IMR-90 (cell line): ENCODE results near the gene RESF1. TPM values are rescaled to one million over a fixed set of nuclear protein-coding genes. Genes with fewer than 3 reads are reported as not detected.

ENCODE experiments used
- ATAC-seq: fragments of 200-7000 bp; cut with Tn5 transposase; 2 replicates; pipeline ENCODE4 v1.9.1; 2020; ENCODE audit warnings: low read depth, mild to moderate bottlenecking, moderate library complexity
- BruUV-seq: library from RNA; stranded (reverse); fragments of 400-500 nt; replicated peaks from 2 replicates; lab custom pipeline; 2021; lab: Mats Ljungman, UMichigan
- CTCF ChIA-PET: fragments of 300-600 bp; formaldehyde crosslinking; extraction: SDS; loops from one replicate; lab custom pipeline; 2021; ENCODE audit warnings: antibody characterized with exemption; lab: Yijun Ruan, JAX
- POLR2A ChIA-PET: fragments of 300-600 bp; sonication (Branson Sonifier 250); formaldehyde crosslinking; loops from one replicate; lab custom pipeline; 2022; ENCODE audit warnings: antibody characterized with exemption; ENCODE audit not compliant: unreplicated experiment; lab: Charles Lee
- DNase-seq: peaks from one replicate; pipeline ENCODE4 v3.0.0; 2013
- H2AFZ ChIP-seq: replicated peaks from 2 replicates; pipeline ENCODE3; 2013; ENCODE audit warnings: low read length, mild to moderate bottlenecking; ENCODE audit not compliant: poor library complexity
- H2AK5ac ChIP-seq: 2 replicates; pipeline ENCODE4 v1.6.1; 2013; ENCODE audit warnings: low read depth, low read length, inconsistent platforms
- H2AK9ac ChIP-seq: replicated peaks from 2 replicates; pipeline ENCODE3; 2013; ENCODE audit warnings: mild to moderate bottlenecking, low read depth, low read length, moderate library complexity; ENCODE audit not compliant: poor library complexity
- H2BK120ac ChIP-seq: 2 replicates; pipeline ENCODE4 v1.6.1; 2013; ENCODE audit warnings: low read depth, low read length, inconsistent platforms
- H2BK15ac ChIP-seq: 3 replicates; pipeline ENCODE4 v1.6.1; 2013; ENCODE audit warnings: low read depth, low read length, inconsistent platforms
- H2BK20ac ChIP-seq: 2 replicates; pipeline ENCODE4 v1.6.1; 2013; ENCODE audit warnings: low read depth, mild to moderate bottlenecking, inconsistent platforms, low read length, moderate library complexity
- H2BK5ac ChIP-seq: 2 replicates; pipeline ENCODE4 v1.6.1; 2013; ENCODE audit warnings: mild to moderate bottlenecking, low read depth, low read length, inconsistent platforms; ENCODE audit not compliant: poor library complexity, severe bottlenecking
- H3K14ac ChIP-seq: replicated peaks from 2 replicates; pipeline ENCODE4 v1.6.1; 2013; ENCODE audit warnings: low read depth, low read length, inconsistent platforms
- H3K18ac ChIP-seq: 2 replicates; pipeline ENCODE4 v1.6.1; 2013; ENCODE audit warnings: low read depth, low read length, control low read depth
- H3K23ac ChIP-seq: 2 replicates; pipeline ENCODE4 v1.6.1; 2013; ENCODE audit warnings: low read depth, low read length, inconsistent platforms
- H3K27ac ChIP-seq: 2 replicates; pipeline ENCODE4 v1.5.1; 2013; ENCODE audit warnings: mild to moderate bottlenecking, control low read depth, low read length; ENCODE audit not compliant: insufficient read depth
- H3K27me3 ChIP-seq: 2 replicates; pipeline ENCODE4 v1.6.1; 2013; ENCODE audit warnings: low read length; ENCODE audit not compliant: control insufficient read depth, insufficient read depth
- H3K36me3 ChIP-seq: 2 replicates; pipeline ENCODE4 v1.6.1; 2013; ENCODE audit warnings: low read length, mixed read lengths; ENCODE audit not compliant: control insufficient read depth, insufficient read depth
- H3K4ac ChIP-seq: 2 replicates; pipeline ENCODE4 v1.6.1; 2013; ENCODE audit warnings: low read depth, low read length, inconsistent platforms
- H3K4me1 ChIP-seq: 2 replicates; pipeline ENCODE4 v1.6.1; 2013; ENCODE audit warnings: low read length, mixed read lengths; ENCODE audit not compliant: control insufficient read depth, insufficient read depth
- H3K4me2 ChIP-seq: 2 replicates; pipeline ENCODE4 v1.6.1; 2013; ENCODE audit warnings: low read depth, mild to moderate bottlenecking, control low read depth, low read length, moderate library complexity
- H3K4me3 ChIP-seq: 2 replicates; pipeline ENCODE4 v1.5.1; 2013; ENCODE audit warnings: low read depth, mild to moderate bottlenecking, control low read depth, low read length, moderate library complexity; ENCODE audit not compliant: insufficient read depth
- H3K56ac ChIP-seq: 2 replicates; pipeline ENCODE4 v1.6.1; 2013; ENCODE audit warnings: low read length, inconsistent platforms; ENCODE audit not compliant: insufficient read depth; ENCODE audit errors: extremely low read depth
- H3K79me1 ChIP-seq, 2 experiments: 2 replicates each; pipeline ENCODE4 v1.6.1; 2013; ENCODE audit warnings: low read length in 2 of 2, inconsistent platforms in 1 of 2, low read depth in 1 of 2
- H3K9ac ChIP-seq: 2 replicates; pipeline ENCODE4 v1.6.1; 2013; ENCODE audit warnings: low read depth, low read length, control low read depth
- H3K9me1 ChIP-seq: 2 replicates; pipeline ENCODE4 v1.6.1; 2013; ENCODE audit warnings: low read length, inconsistent platforms; ENCODE audit not compliant: insufficient read depth
- H3K9me3 ChIP-seq: 2 replicates; pipeline ENCODE4 v1.6.1; 2013; ENCODE audit warnings: low read length; ENCODE audit not compliant: control insufficient read depth, insufficient read depth
- H4K20me1 ChIP-seq: 2 replicates; pipeline ENCODE4 v1.6.1; 2013; ENCODE audit warnings: low read length, inconsistent platforms; ENCODE audit not compliant: insufficient read depth
- H4K5ac ChIP-seq: 2 replicates; pipeline ENCODE4 v1.6.1; 2013; ENCODE audit warnings: mild to moderate bottlenecking, low read depth, low read length, control low read depth
- H4K8ac ChIP-seq, 2 experiments: 2 replicates each; pipeline ENCODE4 v1.6.1; 2013; ENCODE audit warnings: low read depth in 2 of 2, low read length in 2 of 2, control low read depth in 1 of 2, inconsistent platforms in 1 of 2
- H4K91ac ChIP-seq: 2 replicates; pipeline ENCODE4 v1.6.1; 2013; ENCODE audit warnings: low read depth, low read length, inconsistent platforms; ENCODE audit not compliant: insufficient read depth
- BHLHE40 ChIP-seq: fragments of 150-350 bp; IDR thresholded peaks from 2 replicates; pipeline ENCODE4 v1.6.1; 2016; ENCODE audit warnings: mild to moderate bottlenecking, low read depth, low read length
- CEBPB ChIP-seq: IDR thresholded peaks from 2 replicates; pipeline ENCODE4 v1.6.1; 2012; ENCODE audit warnings: low read depth, low read length, improper control_type of control experiment
- CHD1 ChIP-seq: IDR thresholded peaks from 2 replicates; pipeline ENCODE4 v1.6.1; 2012; ENCODE audit warnings: low read depth, low read length, improper control_type of control experiment
- FOS ChIP-seq: fragments of 150-350 bp; IDR thresholded peaks from 2 replicates; pipeline ENCODE4 v1.6.1; 2016; ENCODE audit warnings: low read depth, low read length
- MAFK ChIP-seq: IDR thresholded peaks from 2 replicates; pipeline ENCODE4 v1.6.1; 2012; ENCODE audit warnings: low read depth, low read length, improper control_type of control experiment
- MAZ ChIP-seq: IDR thresholded peaks from 2 replicates; pipeline ENCODE4 v1.6.1; 2012; ENCODE audit warnings: low read depth, mild to moderate bottlenecking, low read length, improper control_type of control experiment, moderate library complexity, borderline replicate concordance
- MXI1 ChIP-seq: IDR thresholded peaks from 2 replicates; pipeline ENCODE4 v1.6.1; 2012; ENCODE audit warnings: low read depth, mild to moderate bottlenecking, low read length, moderate library complexity, borderline replicate concordance
- NFE2L2 ChIP-seq: fragments of 150-350 bp; IDR thresholded peaks from 2 replicates; pipeline ENCODE4 v1.6.1; 2016; ENCODE audit warnings: low read depth, mild to moderate bottlenecking, low read length
- POLR2A ChIP-seq: IDR thresholded peaks from 2 replicates; pipeline ENCODE4 v1.6.1; 2012; ENCODE audit warnings: mild to moderate bottlenecking, low read depth, low read length
- RAD21 ChIP-seq: IDR thresholded peaks from 2 replicates; pipeline ENCODE4 v1.6.1; 2012; ENCODE audit warnings: low read length, improper control_type of control experiment
- RCOR1 ChIP-seq: IDR thresholded peaks from 2 replicates; pipeline ENCODE4 v1.6.1; 2012; ENCODE audit warnings: mild to moderate bottlenecking, low read length, improper control_type of control experiment; ENCODE audit not compliant: insufficient replicate concordance
- RFX5 ChIP-seq: IDR thresholded peaks from 2 replicates; pipeline ENCODE4 v1.8.0; 2012; ENCODE audit warnings: low read depth, mild to moderate bottlenecking, low read length, moderate library complexity
- SMC3 ChIP-seq: fragments of 150-350 bp; IDR thresholded peaks from 2 replicates; pipeline ENCODE4 v1.6.1; 2016; ENCODE audit warnings: low read depth, mild to moderate bottlenecking, antibody characterized with exemption, low read length, moderate library complexity
- WGBS, 2 experiments: methylation state at CpG; one replicate each; pipeline versions ENCODE4 v1.1.5 to v1.1.7; 2013; ENCODE audit warnings: missing lambda C conversion rate in 2 of 2; ENCODE audit not compliant: insufficient read length in 1 of 2; ENCODE audit errors: extremely low coverage in 2 of 2; 5-methylcytosine and 5-hydroxymethylcytosine counted together
- dilution Hi-C: fragments of 300-500 bp; cut with HindIII; formaldehyde crosslinking; loops from one replicate; pipeline ENCODE4 v1.14.3; 2018; ENCODE audit warnings: low sequenced_read_pairs; ENCODE audit not compliant: unreplicated experiment
- in situ Hi-C: fragments of 300-500 bp; cut with MboI; formaldehyde crosslinking; loops from 3 replicates; pipeline ENCODE4 v1.14.3; 2019; ENCODE audit warnings: low sequenced_read_pairs, inconsistent platforms, mixed read lengths
- intact Hi-C: fragments of 100-400 bp; cut with micrococcal nuclease; formaldehyde crosslinking; loops from 2 replicates; pipeline ENCODE4 v1.10.0; 2022
- polyA plus RNA-seq, 3 experiments: library from polyadenylated mRNA; depleted of rRNA; stranded (reverse); fragments of >200 nt; gene quantifications; 2 replicates each; pipeline ENCODE4 v1.2.3, GENCODE V29; 2012; ENCODE audit warnings: low replicate concordance in 1 of 3
- total RNA-seq: library from RNA; depleted of rRNA; stranded (reverse); fragments of >200 nt; gene quantifications from 2 replicates; pipeline ENCODE4 v1.2.3, GENCODE V29; 2012
- TF ChIP-seq, protein P1 (sequence below): fragments of 150-350 bp; IDR thresholded peaks from 2 replicates; pipeline ENCODE4 v1.6.1; 2016; ENCODE audit warnings: low read depth, mild to moderate bottlenecking, low read length, moderate library complexity, borderline replicate concordance
- TF ChIP-seq, protein P2 (sequence below): fragments of 150-350 bp; IDR thresholded peaks from 2 replicates; pipeline ENCODE4 v1.6.1; 2017; ENCODE audit warnings: mild to moderate bottlenecking, antibody characterized with exemption, low read length, low read depth
- TF ChIP-seq, protein P3 (sequence below): conservative IDR thresholded peaks from 2 replicates; pipeline ENCODE4 v1.5.1; 2012; ENCODE audit warnings: mild to moderate bottlenecking, low read depth, low read length, improper control_type of control experiment

RESF1 gene
- total and polyA plus RNA-seq, 2 of the 4 experiments (the other 2 are of a cell fraction): 5.0 to 7.3 TPM

- BruUV-seq: no TSS peak
These were observed 44.4 kb downstream of the RESF1 start for GRCh38 chr12:32003654-32004053.

More at GRCh38 chr12:32003654-32004053, 44.4 kb downstream of the RESF1 start:
- no peak overlapping the region for H3K14ac ChIP-seq
- H3K4me2 ChIP-seq: no peak overlapping the region
- no peak overlapping the region for H3K9ac ChIP-seq
- no peak overlapping the region for H2AK5ac ChIP-seq
- POLR2A ChIA-PET: interaction anchor here (0.7 kb wide), 1 partner anchor 37 kb away, joined by 3 read pairs; no protein-coding TSS in a partner anchor
- no peak overlapping the region for H4K5ac ChIP-seq
- intact Hi-C loops: no loop called here
- no peaks in the 10 kb centered on the region for H3K27me3 ChIP-seq
- DNase-seq (no peak), ATAC-seq (no peak)
- no peak overlapping the region for H2BK20ac ChIP-seq
- H3K79me1 ChIP-seq: no peaks in the 10 kb centered on the region
- peaks cover 2% of the 10 kb centered on the region; the same call in 1 of the 2 replicates for H3K4me1 ChIP-seq
- H3K9me1 ChIP-seq: no peaks in the 10 kb centered on the region
- H4K91ac ChIP-seq: no peak overlapping the region
- H4K8ac ChIP-seq: no peak overlapping the region
- no peak overlapping the region for H3K4me3 ChIP-seq
- H3K4ac ChIP-seq: no peak overlapping the region
- no CpG with 5 or more reads among the region's 1 CpG for WGBS, 2 experiments
- in situ Hi-C loops: no loop called here
- TF ChIP-seq CHD1 (no peak), MAZ (no peak), RFX5 (no peak), BHLHE40 (no peak), RAD21 (no peak), MXI1 (no peak), SMC3 (no peak), NFE2L2 (no peak), POLR2A (no peak), RCOR1 (no peak), CEBPB (no peak), MAFK (no peak), FOS (no peak)
- TF ChIP-seq, protein P1, sequence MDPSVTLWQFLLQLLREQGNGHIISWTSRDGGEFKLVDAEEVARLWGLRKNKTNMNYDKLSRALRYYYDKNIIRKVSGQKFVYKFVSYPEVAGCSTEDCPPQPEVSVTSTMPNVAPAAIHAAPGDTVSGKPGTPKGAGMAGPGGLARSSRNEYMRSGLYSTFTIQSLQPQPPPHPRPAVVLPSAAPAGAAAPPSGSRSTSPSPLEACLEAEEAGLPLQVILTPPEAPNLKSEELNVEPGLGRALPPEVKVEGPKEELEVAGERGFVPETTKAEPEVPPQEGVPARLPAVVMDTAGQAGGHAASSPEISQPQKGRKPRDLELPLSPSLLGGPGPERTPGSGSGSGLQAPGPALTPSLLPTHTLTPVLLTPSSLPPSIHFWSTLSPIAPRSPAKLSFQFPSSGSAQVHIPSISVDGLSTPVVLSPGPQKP: no peak
- TF ChIP-seq, protein P2, sequence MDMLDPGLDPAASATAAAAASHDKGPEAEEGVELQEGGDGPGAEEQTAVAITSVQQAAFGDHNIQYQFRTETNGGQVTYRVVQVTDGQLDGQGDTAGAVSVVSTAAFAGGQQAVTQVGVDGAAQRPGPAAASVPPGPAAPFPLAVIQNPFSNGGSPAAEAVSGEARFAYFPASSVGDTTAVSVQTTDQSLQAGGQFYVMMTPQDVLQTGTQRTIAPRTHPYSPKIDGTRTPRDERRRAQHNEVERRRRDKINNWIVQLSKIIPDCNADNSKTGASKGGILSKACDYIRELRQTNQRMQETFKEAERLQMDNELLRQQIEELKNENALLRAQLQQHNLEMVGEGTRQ: no peak
- TF ChIP-seq, protein P3, sequence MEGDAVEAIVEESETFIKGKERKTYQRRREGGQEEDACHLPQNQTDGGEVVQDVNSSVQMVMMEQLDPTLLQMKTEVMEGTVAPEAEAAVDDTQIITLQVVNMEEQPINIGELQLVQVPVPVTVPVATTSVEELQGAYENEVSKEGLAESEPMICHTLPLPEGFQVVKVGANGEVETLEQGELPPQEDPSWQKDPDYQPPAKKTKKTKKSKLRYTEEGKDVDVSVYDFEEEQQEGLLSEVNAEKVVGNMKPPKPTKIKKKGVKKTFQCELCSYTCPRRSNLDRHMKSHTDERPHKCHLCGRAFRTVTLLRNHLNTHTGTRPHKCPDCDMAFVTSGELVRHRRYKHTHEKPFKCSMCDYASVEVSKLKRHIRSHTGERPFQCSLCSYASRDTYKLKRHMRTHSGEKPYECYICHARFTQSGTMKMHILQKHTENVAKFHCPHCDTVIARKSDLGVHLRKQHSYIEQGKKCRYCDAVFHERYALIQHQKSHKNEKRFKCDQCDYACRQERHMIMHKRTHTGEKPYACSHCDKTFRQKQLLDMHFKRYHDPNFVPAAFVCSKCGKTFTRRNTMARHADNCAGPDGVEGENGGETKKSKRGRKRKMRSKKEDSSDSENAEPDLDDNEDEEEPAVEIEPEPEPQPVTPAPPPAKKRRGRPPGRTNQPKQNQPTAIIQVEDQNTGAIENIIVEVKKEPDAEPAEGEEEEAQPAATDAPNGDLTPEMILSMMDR: no peak
- dilution Hi-C loops: no loop called here
- H2BK15ac ChIP-seq: no peak overlapping the region
- H3K56ac ChIP-seq: no peak overlapping the region
- H2BK120ac ChIP-seq: no peak overlapping the region
- no peaks in the 10 kb centered on the region for H4K20me1 ChIP-seq
- H3K9me3 ChIP-seq: no peaks in the 10 kb centered on the region
- H3K36me3 ChIP-seq: peaks cover 3% of the 10 kb centered on the region; the same call in 1 of the 2 replicates
- no peak overlapping the region for H2AK9ac ChIP-seq
- CTCF ChIA-PET: no interaction called here
- no peak overlapping the region for H2BK5ac ChIP-seq
- no peak overlapping the region for H3K27ac ChIP-seq
- no peak overlapping the region for H3K23ac ChIP-seq
- H2AFZ ChIP-seq: no peak overlapping the region
- H3K18ac ChIP-seq: no peak overlapping the region
